HG02870 (cell line): Measurements from ENCODE around the gene INS.

Source experiments
- ATAC-seq: cut with Tn5 transposase; IDR thresholded peaks from one replicate; pipeline ENCODE4 v1.9.1; 2021; ENCODE audit warnings: mild to moderate bottlenecking, moderate library complexity; ENCODE audit not compliant: unreplicated experiment

Gene INS

DNA sequence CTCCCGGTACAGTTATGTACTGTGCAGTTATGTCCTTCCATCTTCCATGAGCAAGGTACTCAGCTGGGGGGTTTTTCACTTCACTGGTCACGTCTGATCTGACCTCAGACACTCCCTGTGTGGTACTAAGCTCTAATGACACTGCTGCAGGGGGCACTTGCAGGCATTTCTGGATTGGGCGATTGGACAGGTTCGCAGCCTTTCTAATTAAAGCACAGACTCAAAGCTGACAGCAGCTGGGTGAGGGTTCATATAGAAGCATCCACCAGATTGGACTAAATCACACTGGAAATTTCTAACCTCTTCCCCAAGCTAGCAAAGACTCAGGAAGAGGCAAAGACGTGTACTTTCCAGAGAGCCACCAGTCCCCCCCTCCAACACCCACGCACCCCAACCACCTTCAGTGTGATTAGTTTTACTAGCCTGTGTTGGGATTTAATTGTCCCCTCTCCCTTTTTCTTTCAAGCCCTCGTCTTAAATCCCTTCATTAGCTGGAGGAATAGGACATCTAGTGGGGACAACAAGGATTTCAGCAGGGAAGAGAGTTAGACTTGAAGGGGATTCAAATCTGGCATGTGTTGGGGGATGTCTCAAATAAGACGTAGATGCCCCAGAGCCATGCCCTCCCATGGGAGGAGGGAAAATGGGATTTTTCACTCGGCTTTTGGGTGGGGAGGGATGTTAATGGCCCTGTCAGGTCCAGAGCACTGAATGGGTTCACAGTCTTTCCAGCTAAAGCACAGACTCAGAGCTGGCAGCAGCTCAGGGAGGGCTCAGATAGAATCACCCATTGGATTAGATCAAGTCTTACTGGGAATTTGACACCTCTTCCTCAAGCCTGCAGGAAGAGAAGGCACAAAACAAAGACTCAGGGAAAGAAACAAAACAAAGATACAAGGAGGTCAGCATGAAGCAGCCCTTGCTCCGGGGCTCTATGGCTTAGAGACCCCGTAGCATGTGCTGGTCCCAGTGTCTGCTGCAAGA, 10.9 kb downstream of the INS start:
- ATAC-seq = no peak

DNA sequence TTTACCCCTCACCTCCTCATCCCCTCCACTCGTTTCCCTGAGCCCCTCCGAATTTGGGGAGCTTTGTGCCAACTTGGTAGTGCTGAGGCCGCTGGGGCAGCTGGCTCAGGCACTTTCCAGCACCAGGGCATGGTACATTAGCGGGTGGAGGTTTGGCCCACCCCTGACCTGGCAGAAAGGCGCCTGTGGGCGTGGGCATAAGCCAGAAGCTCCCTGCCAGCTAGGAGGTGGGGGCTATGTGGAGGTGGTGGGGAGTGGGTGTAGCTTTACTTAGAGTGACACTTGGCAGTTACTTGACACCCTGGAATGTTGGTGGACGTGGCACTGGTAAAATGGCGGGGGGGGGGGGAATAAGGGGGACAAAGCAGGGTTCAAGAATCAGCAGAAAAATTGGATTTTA, 11.5 kb downstream of the INS start:
- no peak for ATAC-seq

GRCh38 chr11:2148595-2148994, 12.4 kb downstream of the INS start:
- ATAC-seq = no peak

GRCh38 chr11:2147391-2147790, 13.6 kb downstream of the INS start:
- ATAC-seq = no peak

GRCh38 chr11:2146051-2146450, 15.0 kb downstream of the INS start:
- no peak for ATAC-seq

GRCh38 chr11:2144544-2145248, 16.3 kb downstream of the INS start:
- ATAC-seq = no peak

GRCh38 chr11:2143799-2144543, 17.0 kb downstream of the INS start:
- no peak for ATAC-seq

GRCh38 chr11:2143477-2143798, 17.6 kb downstream of the INS start:
- no peak for ATAC-seq

DNA sequence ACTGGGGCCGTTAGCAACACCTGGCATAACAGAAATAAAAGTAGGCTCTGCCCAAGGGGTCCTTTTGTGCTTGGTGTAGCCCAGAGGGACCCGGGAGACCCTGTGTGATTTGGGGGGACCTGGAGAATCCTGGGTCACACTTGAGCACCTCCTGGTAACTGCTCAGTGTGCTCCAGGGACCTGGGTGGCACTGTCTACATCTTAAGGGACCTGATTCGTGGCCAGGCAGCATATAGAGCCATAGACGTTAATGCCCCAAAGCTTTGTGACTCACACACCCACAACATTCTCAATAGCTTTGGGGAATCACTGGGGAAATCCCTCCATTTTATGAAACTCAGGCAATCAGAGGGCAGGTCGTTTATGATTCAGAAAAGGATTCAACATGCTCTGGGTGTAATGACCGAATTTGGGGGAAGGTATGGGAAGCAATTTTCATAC, 18.2 kb downstream of the INS start:
- ATAC-seq = no peak

DNA sequence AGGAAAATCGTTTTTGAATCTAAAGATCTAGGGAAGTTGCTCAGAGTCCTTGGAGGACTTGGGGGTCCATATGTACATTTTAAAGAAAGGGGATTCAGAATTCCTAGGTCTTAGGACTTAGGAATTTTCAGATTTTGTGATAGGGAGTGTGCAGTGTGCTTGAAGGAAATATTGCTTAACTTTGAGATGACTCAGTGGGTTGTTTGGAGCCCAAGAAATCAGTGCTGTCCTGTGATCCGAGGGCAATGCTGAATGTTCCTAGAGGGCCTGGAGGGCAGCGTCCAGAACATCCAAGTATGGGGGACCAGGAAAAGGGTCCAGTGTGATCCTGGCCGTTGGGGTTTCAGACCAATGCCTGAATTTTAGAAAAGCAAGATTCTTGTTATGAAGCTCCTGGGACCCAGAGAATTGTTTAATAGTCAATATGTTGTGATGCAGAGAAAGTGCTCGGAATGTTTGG, 18.7 kb downstream of the INS start:
- ATAC-seq = no peak

DNA sequence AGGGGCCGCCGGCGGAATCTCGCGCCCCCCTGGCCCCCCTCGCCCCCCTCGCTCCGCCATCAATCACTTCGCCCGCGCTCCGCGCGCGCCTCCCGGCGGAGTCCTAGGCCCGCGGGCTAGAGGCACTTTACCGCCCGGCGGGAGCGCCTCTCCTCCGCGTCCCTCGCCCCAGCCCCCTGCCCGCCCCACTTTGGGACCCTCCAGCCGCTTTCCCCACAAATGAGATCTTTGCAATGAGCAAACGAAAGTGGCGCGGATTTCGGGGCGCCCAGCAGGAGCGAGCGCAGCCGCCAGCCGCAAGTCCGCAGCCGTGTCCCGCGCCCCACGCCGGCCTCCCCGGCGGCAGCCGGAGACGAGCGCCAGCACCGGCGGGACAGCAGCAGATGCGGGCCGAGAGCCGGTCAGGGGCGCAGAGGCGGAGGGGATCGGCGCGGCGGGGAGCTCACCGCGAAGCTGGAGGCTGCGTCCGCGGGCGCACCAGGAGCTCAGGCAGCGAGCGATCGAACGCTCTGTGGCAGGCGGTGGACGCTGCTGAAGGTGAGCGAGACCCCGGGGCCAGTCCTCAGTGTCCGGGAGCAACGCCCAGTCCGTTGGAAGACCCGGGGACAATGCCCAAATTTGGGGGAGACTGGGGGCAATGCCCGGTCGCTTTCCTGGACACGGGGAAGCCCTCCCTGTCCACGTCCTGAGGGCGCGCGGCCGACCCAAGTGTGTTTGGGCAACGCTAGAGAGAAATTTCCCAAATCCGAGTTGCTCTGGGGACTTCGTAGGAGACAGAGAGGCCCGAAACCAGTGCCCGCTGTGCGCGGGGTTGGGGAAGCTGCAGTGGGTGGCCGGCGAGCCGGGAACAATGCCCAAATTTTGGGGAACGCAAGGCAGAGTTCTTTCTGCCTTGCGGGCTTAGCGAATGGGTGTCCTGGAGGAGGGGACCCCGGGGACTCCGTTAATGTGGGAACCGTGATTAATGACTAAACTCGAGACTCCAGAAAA, 20.3 kb downstream of the INS start:
- no peak for ATAC-seq

DNA sequence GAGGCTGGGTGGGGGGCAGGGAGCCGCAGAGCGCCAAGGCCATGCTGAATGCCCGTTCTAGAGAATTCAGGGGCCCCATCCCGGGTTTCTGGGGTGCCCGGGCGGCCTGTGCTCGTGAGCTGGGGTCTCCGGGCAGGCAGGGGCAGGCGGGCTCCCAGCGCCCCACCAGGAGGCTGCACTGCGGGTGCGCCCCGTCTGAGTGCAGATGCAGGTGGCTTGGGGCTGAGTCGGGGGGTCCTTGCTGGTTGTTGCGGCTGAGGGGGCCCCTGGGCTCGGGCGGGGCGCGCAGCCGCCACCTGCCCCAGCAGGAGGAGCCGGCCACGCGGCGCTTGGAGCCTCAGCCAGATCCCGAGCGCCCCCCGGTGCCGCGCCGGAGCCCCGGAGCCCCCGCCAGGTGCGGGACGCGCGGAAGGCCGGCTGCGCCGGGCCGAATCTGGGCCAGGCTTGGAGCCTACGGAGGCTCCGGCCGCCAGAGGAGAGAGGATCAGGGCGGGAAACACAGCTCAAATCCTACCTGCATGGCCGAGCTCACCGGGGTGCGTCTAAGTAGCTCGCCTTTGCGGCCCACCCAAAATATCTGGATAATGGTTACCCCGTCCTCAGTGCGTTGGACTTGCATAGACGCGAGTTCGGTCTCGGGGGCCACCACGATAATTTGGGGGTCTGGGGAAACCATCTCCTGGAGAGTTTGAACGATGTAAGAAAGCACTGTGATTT, 21.2 kb downstream of the INS start:
- no peak for ATAC-seq

DNA sequence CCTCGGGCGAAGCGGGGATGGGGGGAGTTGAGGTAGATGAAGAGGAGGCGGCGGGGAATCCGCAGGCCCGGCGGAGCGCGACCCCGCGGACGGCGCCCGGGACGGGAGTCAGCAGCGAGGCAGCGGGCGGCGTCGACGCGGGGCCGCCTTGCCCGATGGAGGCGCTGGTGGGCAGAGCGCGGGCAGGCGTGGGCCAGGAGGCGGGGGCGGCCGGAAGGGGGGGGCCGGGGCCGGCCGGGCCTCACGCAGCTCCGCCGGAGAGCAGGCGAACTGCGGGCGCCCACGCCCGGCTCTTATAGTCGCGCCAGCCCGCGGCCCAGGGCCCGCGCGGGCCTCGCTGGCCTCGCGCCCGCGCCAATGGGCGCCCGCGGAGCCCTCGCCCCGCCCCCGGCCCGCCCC, 21.9 kb downstream of the INS start, which contains the start of gene IGF2:
Gene IGF2 (minus strand): TSS at position 267 of the 399 bp plus-strand sequence. CDS start 3,866 bp downstream, outside the sequence.
- ATAC-seq = no peak

DNA sequence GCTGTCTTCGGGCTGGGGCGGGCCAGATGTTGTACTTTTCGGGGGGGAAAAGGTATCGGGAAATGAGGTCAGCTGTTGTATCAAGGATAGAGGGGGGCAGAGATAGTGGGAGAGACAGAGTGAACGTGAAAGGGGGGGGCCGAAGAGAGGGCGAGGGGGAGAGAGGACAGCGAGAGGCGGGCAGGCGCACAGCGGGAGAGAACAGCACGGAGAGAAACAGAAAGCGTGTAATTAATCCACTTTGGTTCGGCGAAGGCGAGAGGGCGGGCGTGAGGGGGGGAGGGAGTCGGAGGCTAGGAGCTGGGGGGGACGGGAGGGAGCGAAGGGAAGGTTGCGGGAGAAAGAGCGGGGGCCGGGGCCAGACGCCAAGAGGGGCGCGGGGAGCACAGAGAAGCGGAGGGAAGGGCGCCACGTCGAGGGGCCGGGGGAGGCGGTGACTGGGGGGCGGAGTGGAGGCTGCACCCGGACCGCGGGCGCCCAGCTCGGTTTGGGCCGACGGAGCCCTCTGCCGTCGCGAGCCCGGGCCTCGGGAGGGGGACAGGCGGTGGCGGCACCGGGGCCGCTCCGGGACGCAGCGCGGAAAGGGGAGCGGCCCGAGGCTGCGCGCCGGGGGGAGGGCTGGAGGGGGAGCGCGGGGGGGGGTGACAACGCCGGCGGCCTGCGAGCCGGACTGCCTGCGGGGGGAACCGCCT, 22.4 kb downstream of the INS start:
- no peak for ATAC-seq

GRCh38 chr11:2138068-2138430, 23.0 kb downstream of the INS start:
- no peak for ATAC-seq

DNA sequence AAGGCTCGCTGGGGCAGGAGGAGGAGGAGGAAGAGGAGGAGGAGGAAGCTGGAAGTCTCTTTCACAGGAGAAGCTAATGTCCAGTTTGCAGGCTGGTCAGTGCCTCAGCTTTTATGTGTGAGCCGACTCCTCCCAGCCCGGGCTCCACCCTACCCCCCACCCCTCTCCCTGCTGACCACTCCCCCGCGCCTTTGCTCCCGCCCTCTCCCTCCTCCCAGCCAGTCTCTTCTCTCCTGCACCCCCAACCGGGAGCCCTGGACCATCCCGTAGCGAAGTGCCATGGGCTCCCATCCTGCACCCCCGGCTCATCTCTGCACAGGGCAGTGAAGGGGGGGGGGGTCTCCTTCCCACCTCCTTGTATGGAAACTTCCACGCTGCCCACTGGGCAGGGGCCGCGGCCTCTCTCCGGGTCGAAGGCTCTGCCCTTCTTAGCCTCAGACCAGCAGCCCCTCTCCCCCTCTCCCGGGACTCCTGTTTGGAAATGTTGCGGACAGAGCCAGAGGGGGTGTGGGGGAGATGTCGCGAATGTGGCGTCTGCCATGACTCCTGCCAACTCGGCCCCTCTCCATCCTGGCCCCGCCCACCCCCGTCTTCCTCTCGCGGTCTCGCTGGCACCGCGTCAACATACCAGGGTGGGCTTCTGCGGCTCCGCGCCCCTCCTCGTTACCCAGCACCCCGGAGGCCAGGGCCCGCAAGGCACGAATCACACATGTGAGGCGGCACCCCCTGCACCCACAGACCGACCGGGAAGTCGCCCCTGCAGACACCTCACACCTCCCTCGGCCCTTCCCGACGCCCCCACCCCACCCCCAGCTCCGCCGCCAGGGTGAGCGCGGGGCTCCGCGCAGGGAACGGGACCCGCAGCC, 23.6 kb downstream of the INS start:
- ATAC-seq = no peak

- no peak for ATAC-seq
Observed at GRCh38 chr11:2136952-2137201, 24.1 kb downstream of the INS start.
